HepG2 (cell line): ENCODE data around the gene KIAA1217. TPM values are rescaled to one million over a fixed set of nuclear protein-coding genes. Genes with fewer than 3 reads are reported as not detected.
A peak's percentile ranks its signal among the peaks of the same experiment; 100 is the strongest.

Experiments used
- ATAC-seq: fragments of 200-7000 bp; cut with Tn5 transposase; 3 replicates; pipeline ENCODE4 v1.9.1; 2020; ENCODE audit warnings: mild to moderate bottlenecking, moderate library complexity
- BruUV-seq: library from RNA; stranded (reverse); fragments of 400-500 nt; replicated peaks from 2 replicates; lab custom pipeline; 2021; lab: Mats Ljungman, UMichigan
- CTCF ChIA-PET: fragments of 300-600 bp; formaldehyde crosslinking; extraction: SDS; loops from one replicate; lab custom pipeline; 2021; ENCODE audit warnings: low total read pairs, inconsistent platforms, low intra/inter-chr PET ratio; lab: Yijun Ruan, JAX
- POLR2A ChIA-PET: fragments of 350-600 bp; sonication (Branson Sonifier 250); formaldehyde crosslinking; loops from one replicate; lab custom pipeline; 2020; ENCODE audit warnings: antibody characterized with exemption, inconsistent platforms; lab: Yijun Ruan, JAX
- DNase-seq: peaks from one replicate; pipeline ENCODE4 v3.0.0-alpha.2; 2015; ENCODE audit warnings: low spot score
- FAIRE-seq: peaks from 3 replicates; lab custom pipeline; 2011; peaks lifted over from hg19 to GRCh38; lab: Jason Lieb, UNC
- H2AFZ ChIP-seq: one replicate; pipeline ENCODE4 v1.6.1; 2011; ENCODE audit warnings: low read length, inconsistent platforms
- H3K27ac ChIP-seq: fragments of 300-600 bp; 3 replicates; pipeline ENCODE4 v1.8.0; 2011; ENCODE audit warnings: mixed run types, mild to moderate bottlenecking, mixed read lengths, low read length, inconsistent platforms; ENCODE audit not compliant: insufficient read depth; ENCODE audit errors: extremely low read length
- H3K27me3 ChIP-seq, 2 experiments: fragments of 200-600 bp in 1 of 2; 2 replicates in 1 of 2; 3 replicates in 1 of 2; pipeline versions ENCODE4 v1.6.0 to v1.8.0; 2011; ENCODE audit warnings: low read length in 2 of 2, mild to moderate bottlenecking in 2 of 2, moderate library complexity in 2 of 2, inconsistent platforms in 1 of 2; ENCODE audit not compliant: insufficient read depth in 2 of 2, control insufficient read depth in 1 of 2
- H3K36me3 ChIP-seq, 2 experiments: fragments of 200-600 bp in 1 of 2; replicated peaks in 1 of 2; 2 replicates in 1 of 2; 3 replicates in 1 of 2; pipeline versions ENCODE4 v1.5.1 to v1.8.0; 2011; ENCODE audit warnings: low read length in 2 of 2, inconsistent platforms in 1 of 2; ENCODE audit not compliant: insufficient read depth in 2 of 2, control insufficient read depth in 1 of 2
- H3K4me1 ChIP-seq: 2 replicates; pipeline ENCODE4 v1.5.1; 2012; ENCODE audit warnings: low read length, inconsistent platforms; ENCODE audit not compliant: insufficient read depth
- H3K4me2 ChIP-seq: 2 replicates; pipeline ENCODE4 v1.6.0; 2011; ENCODE audit warnings: low read depth, low read length, inconsistent platforms
- H3K4me3 ChIP-seq, 3 experiments: fragments of 200-600 bp in 1 of 3; sonication (generic), shearing (Covaris generic) in 1 of 3; replicated peaks in 1 of 3; 2 replicates each; pipeline ENCODE4 v1.5.1; 2011 to 2016; ENCODE audit warnings: low read length in 3 of 3, inconsistent platforms in 2 of 3, low read depth in 2 of 3, mild to moderate bottlenecking in 2 of 3, control low read depth in 1 of 3, mixed read lengths in 1 of 3; ENCODE audit not compliant: insufficient read depth in 1 of 3
- H3K79me2 ChIP-seq: one replicate; pipeline ENCODE4 v1.6.1; 2011; ENCODE audit warnings: low read length, inconsistent platforms; ENCODE audit not compliant: insufficient read depth
- H3K9ac ChIP-seq: 2 replicates; pipeline ENCODE4 v1.6.0; 2011; ENCODE audit warnings: mild to moderate bottlenecking, low read depth, low read length, inconsistent platforms; ENCODE audit not compliant: insufficient read depth
- H3K9me3 ChIP-seq: 2 replicates; pipeline ENCODE4 v1.5.1; 2012; ENCODE audit warnings: mild to moderate bottlenecking, low read length
- H4K20me1 ChIP-seq: 2 replicates; pipeline ENCODE4 v1.6.0; 2011; ENCODE audit warnings: inconsistent platforms, mild to moderate bottlenecking, low read length, moderate library complexity; ENCODE audit not compliant: insufficient read depth
- AGO2 ChIP-seq: fragments of 200-400 bp; formaldehyde crosslinking; optimal IDR thresholded peaks from 2 replicates; pipeline ENCODE3; 2017; ENCODE audit warnings: mild to moderate bottlenecking, low read depth, low read length, moderate library complexity
- CCDC6 ChIP-seq: sonication (generic); formaldehyde crosslinking; IDR thresholded peaks from 2 replicates; pipeline ENCODE4 v1.8.1; 2022; ENCODE audit warnings: mild to moderate bottlenecking, missing genetic modification reagents, moderate library complexity
- CHD2 ChIP-seq: IDR thresholded peaks from 2 replicates; pipeline ENCODE4 v1.6.1; 2011; ENCODE audit warnings: low read depth, low read length, improper control_type of control experiment
- HOXD1 ChIP-seq: sonication (generic); formaldehyde crosslinking; IDR thresholded peaks from 2 replicates; pipeline ENCODE4 v1.5.0; 2020; ENCODE audit warnings: missing genetic modification reagents
- MEIS2 ChIP-seq: sonication (generic); formaldehyde crosslinking; IDR thresholded peaks from 2 replicates; pipeline ENCODE4 v1.9.0; 2021; ENCODE audit warnings: mild to moderate bottlenecking, missing genetic modification reagents
- MTA3 ChIP-seq: sonication (generic); formaldehyde crosslinking; IDR thresholded peaks from 2 replicates; pipeline ENCODE4 v1.4.0; 2020; ENCODE audit warnings: missing genetic modification reagents
- NFYB ChIP-seq: sonication (generic); formaldehyde crosslinking; IDR thresholded peaks from 2 replicates; pipeline ENCODE4 v1.4.0; 2020; ENCODE audit warnings: missing genetic modification reagents
- PATZ1 ChIP-seq: sonication (generic); formaldehyde crosslinking; IDR thresholded peaks from 2 replicates; pipeline ENCODE4 v1.4.0; 2020; ENCODE audit warnings: missing genetic modification reagents
- SP140L ChIP-seq: sonication (generic); formaldehyde crosslinking; IDR thresholded peaks from 2 replicates; pipeline ENCODE4 v1.4.0; 2020; ENCODE audit warnings: missing genetic modification reagents, borderline replicate concordance
- TAF15 ChIP-seq: fragments of 200-400 bp; formaldehyde crosslinking; IDR thresholded peaks from one replicate; pipeline ENCODE4 v1.6.1; 2018; ENCODE audit warnings: mild to moderate bottlenecking, low read depth, low read length; ENCODE audit not compliant: poor library complexity, severe bottlenecking
- ZBTB7A ChIP-seq: sonication (generic); formaldehyde crosslinking; IDR thresholded peaks from 2 replicates; pipeline ENCODE4 v1.8.0; 2022; ENCODE audit warnings: mild to moderate bottlenecking, missing genetic modification reagents
- ZKSCAN1 ChIP-seq: fragments of 150-350 bp; IDR thresholded peaks from 2 replicates; pipeline ENCODE4 v1.6.1; 2014; ENCODE audit warnings: low read length
- ZNF20 ChIP-seq: sonication (generic); formaldehyde crosslinking; IDR thresholded peaks from 2 replicates; pipeline ENCODE4 v1.4.0; 2020; ENCODE audit warnings: mild to moderate bottlenecking, moderate library complexity, missing genetic modification reagents
- ZNF512 ChIP-seq: sonication (generic); formaldehyde crosslinking; IDR thresholded peaks from 2 replicates; pipeline ENCODE4 v1.4.0; 2020; ENCODE audit warnings: mild to moderate bottlenecking, missing genetic modification reagents
- ZNF749 ChIP-seq: sonication (generic); formaldehyde crosslinking; IDR thresholded peaks from 2 replicates; pipeline ENCODE4 v1.8.0; 2022; ENCODE audit warnings: mild to moderate bottlenecking, missing genetic modification reagents, moderate library complexity, borderline replicate concordance
- WGBS: methylation state at CpG from one replicate; pipeline ENCODE4 v1.1.6; 2017; ENCODE audit warnings: low lambda C conversion rate; 5-methylcytosine and 5-hydroxymethylcytosine counted together
- in situ Hi-C: cut with HindIII; loops from 2 replicates; pipeline ENCODE4 v1.10.0; 2017; ENCODE audit warnings: low pct_unique_long_range_greater_than_20kb; ENCODE audit not compliant: extremely low pct_ligation_motif_present
- intact Hi-C: fragments of 100-400 bp; cut with micrococcal nuclease; formaldehyde crosslinking; loops from one replicate; pipeline ENCODE4 v1.10.0; 2022; ENCODE audit not compliant: unreplicated experiment
- polyA plus RNA-seq, 8 experiments: library from polyadenylated mRNA; depleted of rRNA in 3 of 8; stranded (reverse) in 7 of 8; unstranded in 1 of 8; fragments of >200 nt; fragmentation: Illumina TruSeq in 4 of 8; extraction: Trizol in 4 of 8; gene quantifications; 2 replicates each; pipeline versions ENCODE4 v1.2.1 to v1.2.3, GENCODE V29; 2011 to 2016; ENCODE audit warnings: low read depth in 4 of 8, missing spikeins in 1 of 8, mixed read lengths in 1 of 8; ENCODE audit not compliant: insufficient read depth in 1 of 8
- total RNA-seq, 5 experiments: library from RNA; depleted of rRNA; stranded (reverse); fragments of >200 nt; fragmentation: Illumina TruSeq; extraction: Trizol; gene quantifications; 2 replicates each; pipeline ENCODE4 v1.2.3, GENCODE V29; 2016; ENCODE audit warnings: low read depth in 1 of 5
- TF ChIP-seq, protein P1 (sequence below): sonication (generic); formaldehyde crosslinking; IDR thresholded peaks from 2 replicates; pipeline ENCODE4 v1.8.0; 2022; ENCODE audit warnings: missing genetic modification reagents, mild to moderate bottlenecking, borderline replicate concordance
- TF ChIP-seq, protein P2 (sequence below): sonication (generic); formaldehyde crosslinking; IDR thresholded peaks from 2 replicates; pipeline ENCODE4 v1.8.0; 2022; ENCODE audit warnings: missing genetic modification reagents, mild to moderate bottlenecking, inconsistent platforms, borderline replicate concordance

KIAA1217 gene
- total and polyA plus RNA-seq, 2 of the 13 experiments (the other 11 are each of a cell fraction or from before 2014, with no cell fraction given), result 4.6 to 10.9 TPM

DNA sequence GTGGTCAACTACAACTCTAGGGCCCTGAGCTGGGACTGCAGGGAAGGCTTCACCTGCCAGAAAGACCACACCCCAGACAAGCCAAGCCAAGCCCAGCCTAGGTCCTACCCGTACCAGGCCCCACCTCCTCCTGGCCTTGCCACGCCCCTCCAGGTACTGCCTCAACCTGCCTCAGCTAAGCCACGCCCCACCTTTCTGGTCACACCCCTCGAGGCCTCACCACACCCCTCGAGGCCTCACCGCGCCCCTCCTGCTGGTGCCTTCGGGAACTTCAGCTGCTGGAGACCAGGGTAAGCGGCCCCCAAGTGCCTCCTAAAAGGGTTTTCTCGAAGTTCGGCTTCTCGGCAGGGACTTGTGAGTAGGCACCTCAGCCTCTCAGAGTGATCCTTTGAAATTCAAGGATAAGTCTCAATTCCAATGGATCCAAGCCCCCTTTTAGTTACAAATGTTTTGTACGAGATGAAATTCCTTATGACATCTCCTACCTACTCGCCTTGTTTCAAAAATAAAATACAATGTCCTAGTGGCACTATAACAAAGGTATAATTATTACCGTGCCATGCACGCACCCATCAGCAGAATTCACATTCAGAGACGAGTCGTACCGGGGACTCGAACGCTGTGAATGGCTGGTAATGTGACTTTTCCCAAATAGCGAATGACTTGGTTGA is 343.5 kb downstream of the KIAA1217 start (continued):
- no peak for TF ChIP-seq CCDC6 (CRISPR knock-in tag)
- no peak for TF ChIP-seq HOXD1
- no peak for TF ChIP-seq ZKSCAN1
- TF ChIP-seq TAF15, result no peak
- no peak for TF ChIP-seq CHD2
- peak; percentile 23 for TF ChIP-seq AGO2
- TF ChIP-seq, protein P1, sequence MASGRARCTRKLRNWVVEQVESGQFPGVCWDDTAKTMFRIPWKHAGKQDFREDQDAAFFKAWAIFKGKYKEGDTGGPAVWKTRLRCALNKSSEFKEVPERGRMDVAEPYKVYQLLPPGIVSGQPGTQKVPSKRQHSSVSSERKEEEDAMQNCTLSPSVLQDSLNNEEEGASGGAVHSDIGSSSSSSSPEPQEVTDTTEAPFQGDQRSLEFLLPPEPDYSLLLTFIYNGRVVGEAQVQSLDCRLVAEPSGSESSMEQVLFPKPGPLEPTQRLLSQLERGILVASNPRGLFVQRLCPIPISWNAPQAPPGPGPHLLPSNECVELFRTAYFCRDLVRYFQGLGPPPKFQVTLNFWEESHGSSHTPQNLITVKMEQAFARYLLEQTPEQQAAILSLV, result no peak
- TF ChIP-seq ZNF749 (CRISPR knock-in tag), result no peak
- no peak for TF ChIP-seq SP140L
- no peak for TF ChIP-seq MEIS2 (CRISPR knock-in tag)
- no peak for TF ChIP-seq ZNF20 (CRISPR knock-in tag)

- Histone ChIP-seq H3K79me2 (no peaks in the 10 kb centered on the region), H3K9me3 (no peaks in the 10 kb centered on the region), H2AFZ (no peak overlapping the region), H3K36me3 (no peaks in the 10 kb centered on the region), H3K4me1 (peaks cover 42% of the 10 kb centered on the region), H3K9ac (no peak overlapping the region), H4K20me1 (no peaks in the 10 kb centered on the region), H3K4me2 (no peak overlapping the region), H3K27me3 (no peaks in the 10 kb centered on the region), H3K4me3 (no peak overlapping the region), H3K27ac (no peak overlapping the region)
- in situ Hi-C loops, result loop anchor here (10.0 kb wide), 1 partner anchor 348 kb away; the partner anchor contains the start of gene KIAA1217
- CTCF ChIA-PET, result no interaction called here
- POLR2A ChIA-PET, result no interaction called here
- FAIRE-seq, result no peak
- peak; percentile 34 for DNase-seq
- WGBS, result 67% methylated on average over 9 of the region's 10 CpGs
- BruUV-seq, result no TSS peak
- ATAC-seq, result no peak
- intact Hi-C loops, result loop anchor here (10.0 kb wide), 1 partner anchor 88 kb away; no protein-coding TSS in a partner anchor
- no peak for TF ChIP-seq NFYB (CRISPR knock-in tag)
- no peak for TF ChIP-seq MTA3 (CRISPR knock-in tag)
- TF ChIP-seq, protein P2, sequence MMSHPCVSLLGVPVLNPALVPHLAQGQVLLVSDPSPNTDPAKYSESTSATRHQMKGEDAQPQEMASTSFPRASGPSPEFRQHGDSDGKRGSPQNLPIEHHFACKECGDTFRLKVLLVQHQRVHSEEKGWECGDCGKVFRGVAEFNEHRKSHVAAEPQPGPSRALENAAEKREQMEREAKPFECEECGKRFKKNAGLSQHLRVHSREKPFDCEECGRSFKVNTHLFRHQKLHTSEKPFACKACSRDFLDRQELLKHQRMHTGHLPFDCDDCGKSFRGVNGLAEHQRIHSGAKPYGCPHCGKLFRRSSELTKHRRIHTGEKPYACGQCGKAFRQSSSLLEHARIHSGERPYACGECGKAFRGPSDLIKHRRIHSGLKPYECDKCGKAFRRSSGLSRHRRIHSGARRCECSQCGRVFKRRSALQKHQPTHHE (CRISPR knock-in tag), result no peak
- no peak for TF ChIP-seq ZBTB7A
- no peak for TF ChIP-seq ZNF512 (CRISPR knock-in tag)
- TF ChIP-seq PATZ1 (CRISPR knock-in tag), result peak; percentile 45; the same call in 1 of the 2 replicates
Measured at GRCh38 chr10:24553051-24553612, 344.2 kb downstream of the KIAA1217 start.
